ENCODE results near the gene DGKI.
A peak's percentile ranks its signal among the peaks of the same experiment; 100 is the strongest.

DGKI gene

DNA sequence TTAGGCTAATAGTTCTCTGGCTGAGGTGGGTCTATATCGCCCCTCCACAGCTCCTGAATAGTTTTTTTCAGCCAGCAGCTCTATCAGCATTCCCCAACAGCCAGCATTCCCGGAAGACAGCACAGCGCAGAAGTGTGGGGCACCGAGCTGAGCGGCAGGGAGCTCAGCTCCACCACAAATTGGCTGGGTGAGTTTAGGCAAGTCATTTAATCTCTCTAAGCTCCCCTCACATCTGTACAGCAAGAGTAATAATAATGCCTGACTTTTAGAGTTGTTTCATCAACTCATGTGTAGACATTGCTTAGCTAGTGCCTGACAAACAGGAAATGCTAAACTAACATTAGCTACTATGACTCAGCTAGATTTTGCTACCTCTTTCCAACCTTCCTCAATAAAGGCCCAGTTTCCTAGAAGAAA is 255.3 kb downstream of the DGKI start:
- peak; percentile 52 for DNase-seq (ENCODE audit: low spot score)

DNA sequence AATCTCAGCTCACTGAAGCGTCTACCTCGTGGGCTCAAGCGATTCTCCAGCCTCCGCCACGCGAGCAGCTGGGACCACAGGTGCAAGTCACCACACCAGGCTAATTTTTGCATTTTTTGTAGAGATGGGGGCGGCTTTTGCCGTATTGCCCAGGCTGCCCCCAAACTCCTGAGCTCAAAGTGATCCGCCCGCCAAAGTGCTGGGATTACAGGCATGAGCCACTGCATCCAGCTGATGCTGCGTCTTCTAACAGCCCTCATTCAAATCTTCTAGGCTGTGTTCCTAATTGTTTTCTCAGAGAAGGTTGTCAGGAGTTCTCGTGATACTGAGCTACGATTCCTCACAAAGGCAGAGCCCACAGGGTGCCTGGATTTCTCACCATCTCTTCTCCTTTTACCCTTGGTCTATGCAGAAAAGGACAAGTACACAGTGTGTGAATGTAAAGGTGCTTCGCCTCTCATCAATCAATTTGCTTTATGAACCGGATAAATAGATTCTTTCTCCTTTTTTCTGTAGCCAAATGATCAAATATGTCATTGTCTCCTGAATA is 255.9 kb downstream of the DGKI start:
- no peak for DNase-seq (ENCODE audit: low spot score)

DNA sequence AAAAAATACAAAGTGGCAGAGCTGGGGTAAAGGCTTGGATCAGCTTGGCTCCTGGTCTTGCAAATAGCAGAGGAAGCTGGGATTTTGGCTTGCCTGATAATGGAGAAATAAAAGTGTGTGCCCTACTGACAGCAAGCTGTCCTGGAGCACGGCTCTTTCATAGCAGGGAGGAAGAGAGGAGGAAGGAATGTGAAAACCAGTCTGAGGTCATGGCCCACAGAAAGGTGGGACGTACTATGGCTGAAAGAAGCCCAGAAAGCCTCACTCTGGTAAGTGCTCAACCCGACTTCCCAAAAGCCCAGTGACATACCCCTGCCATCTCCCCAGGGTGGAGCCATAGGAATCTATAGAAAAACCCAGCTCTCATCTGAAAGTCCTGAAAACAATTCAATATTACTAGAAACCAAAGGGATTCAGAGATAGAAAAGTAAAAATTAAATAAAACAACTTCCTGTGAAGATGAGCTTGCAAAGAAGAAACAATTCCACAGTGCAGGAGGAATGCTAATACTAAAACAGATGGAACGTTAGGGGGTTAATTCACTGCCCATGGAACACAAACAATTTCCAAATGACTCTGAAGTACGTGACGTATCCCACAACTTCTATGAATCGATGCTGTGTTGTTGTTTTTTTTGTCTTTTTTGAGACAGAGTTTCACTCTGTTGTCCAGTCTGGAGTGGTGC is 256.6 kb downstream of the DGKI start:
- DNase-seq (ENCODE audit: low spot score): no peak

DNA sequence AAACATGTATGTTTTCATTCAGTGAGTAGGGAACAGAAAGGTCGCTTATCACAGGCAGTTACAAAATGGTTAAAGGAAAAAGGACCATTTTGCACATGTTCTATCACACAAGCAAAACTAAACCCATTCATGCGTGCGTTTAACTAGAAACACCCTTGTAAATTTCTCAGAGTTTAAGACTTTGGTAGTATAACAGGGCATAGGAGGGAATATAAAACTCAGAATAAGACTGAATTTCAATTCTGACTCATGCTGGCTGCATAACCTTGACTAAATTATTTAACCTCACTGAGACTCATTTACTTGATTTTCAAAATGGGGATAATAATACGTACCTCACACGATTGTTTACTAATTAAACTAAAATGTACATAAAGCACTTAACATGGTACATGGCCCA is 259.4 kb downstream of the DGKI start:
- DNase-seq (ENCODE audit: low spot score): no peak

DNA sequence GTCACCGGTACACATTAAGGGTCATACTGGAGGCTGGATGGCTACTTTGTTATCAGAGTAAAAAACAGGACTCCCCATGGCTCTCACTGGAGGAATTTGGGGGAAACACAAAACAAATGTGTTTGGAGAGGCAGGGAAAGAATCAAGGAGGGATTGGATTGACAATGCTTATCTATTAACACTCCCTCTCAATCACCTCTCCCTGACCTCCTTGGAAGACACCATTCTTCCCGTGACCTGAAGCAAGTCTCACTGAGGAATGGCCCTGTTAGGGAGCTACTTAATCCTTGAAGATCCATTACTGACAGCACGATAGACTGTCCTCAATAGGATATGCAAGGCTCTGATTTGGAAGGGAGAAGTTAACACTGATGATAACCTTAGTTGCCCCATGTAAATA is 261.2 kb downstream of the DGKI start:
- no peak for DNase-seq (ENCODE audit: low spot score)

DNA sequence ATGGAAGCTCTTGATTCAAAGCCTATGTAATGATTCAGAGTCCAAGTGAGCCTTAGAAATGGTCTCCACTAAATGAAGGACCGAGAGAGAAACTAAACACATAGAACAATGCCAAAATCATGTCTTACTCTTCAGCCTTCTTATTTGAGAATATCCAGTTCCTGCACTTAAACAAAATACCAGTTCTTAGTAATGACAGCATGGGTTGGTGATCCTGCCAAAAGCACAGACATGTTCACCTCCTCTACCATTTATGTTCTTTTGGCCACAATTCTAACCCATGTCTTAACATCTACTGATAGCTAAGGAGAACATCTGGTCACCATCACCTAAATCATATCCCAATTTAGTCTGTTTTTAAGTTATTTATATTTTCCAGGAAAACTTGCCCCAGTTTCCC is 263.6 kb downstream of the DGKI start:
- no peak for DNase-seq (ENCODE audit: low spot score)

DNA sequence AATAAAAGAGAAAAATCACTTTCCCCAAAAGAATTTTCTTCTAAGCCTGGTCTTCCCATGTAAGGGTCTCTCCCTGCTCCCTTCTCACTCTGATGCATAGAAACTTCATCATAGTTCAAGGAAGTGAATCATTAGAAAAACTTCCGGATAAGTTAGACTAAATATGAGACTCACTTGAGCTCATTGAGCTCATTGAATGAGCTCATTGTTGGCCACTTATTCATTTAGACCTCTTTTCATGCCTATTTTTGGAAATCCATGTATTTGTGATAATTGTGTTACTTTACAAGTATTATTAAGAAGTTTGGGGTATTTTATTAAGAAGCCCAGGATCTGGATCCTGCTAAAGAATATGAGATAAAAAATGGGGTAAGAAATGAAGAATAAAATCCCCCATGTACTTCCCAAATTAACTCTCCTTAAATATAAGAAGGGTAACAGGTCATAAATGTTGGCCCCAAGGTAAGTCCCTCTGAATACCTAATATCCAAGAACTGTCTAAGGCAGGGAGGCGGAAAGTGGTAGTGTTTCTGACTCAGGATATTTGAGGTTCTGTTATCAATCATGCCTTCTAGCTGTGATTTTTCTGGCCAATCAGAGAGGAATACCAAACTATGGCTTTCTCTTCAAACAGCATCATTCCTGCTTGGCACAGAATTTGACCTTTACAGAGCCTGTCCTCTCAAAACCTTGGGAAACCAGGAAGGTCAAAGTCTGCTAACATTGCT is 266.7 kb downstream of the DGKI start:
- no peak for DNase-seq (ENCODE audit: low spot score)

DNA sequence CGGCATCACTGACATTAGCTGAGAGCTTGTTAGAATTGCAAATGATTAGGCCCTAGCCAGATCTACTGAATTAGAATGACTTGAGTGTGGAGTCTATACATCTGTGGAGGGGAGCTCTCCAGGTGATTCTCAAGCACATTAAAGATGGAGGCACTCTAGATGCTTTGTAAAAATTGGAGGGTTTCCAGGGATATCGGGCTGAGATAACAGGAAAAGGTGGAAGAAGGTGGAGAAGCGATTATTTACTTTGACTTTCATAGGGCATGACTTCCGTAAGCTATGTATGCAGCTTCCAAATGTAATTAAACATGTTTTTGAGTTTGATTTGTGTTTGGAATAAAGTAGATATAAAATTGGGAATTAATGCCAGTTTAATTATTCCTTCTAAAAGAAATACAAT is 268.2 kb downstream of the DGKI start:
- DNase-seq (ENCODE audit: low spot score): no peak

DNA sequence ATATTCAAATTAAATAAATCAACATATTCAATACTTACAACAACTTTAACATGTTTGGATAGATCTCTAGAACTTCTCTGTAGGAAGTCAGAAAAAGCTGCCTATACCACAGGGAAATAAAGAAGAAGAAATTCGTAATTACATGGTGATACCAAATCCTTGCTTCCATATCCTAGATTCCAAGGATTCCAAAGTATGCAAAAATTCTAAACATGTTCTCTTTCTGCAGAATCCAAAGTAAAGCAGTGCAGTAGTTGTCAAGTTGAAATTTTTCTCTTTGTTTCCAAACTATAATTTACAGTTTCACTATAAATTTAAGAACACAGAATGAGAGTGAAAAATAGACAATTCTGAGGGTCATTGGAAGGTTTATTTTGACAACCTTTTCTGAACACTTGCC is 269.6 kb downstream of the DGKI start:
- no peak for DNase-seq (ENCODE audit: low spot score)

DNA sequence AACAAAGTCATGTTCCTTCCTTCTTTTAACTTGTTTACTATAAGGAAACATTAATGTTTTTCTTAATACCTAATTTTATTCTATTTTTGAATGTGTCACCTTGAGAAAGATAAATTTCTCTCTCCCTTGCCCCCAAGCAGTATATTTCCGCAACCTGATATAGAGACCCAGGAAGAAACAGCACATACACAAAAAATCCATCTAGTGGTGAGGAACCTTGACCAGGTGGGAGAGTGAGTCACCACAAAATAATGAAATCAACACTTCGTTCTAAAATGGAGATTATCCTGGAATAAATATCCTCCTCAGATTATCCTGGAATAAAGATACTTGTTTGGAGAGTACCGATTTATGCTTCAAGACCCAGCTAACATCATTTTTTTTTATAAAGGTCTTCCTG is 270.3 kb downstream of the DGKI start:
- DNase-seq (ENCODE audit: low spot score): no peak

DNA sequence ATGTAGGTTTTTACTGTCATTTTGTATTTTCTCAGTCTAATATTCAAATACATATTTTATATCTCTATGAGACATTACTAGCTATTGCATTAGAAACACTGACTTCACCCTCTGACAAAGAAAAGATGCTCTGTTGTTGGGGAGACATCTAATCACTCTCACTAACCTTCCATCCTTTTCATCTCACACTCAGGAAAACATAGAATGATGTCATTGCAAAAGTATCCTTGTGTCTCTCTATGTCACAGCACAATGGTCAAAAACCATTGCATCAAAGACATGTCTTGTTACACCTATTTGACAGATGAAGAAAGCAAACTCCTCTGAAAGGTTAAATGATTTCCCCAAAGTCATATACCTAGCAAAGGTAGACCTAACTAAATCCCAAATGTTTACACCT is 272.0 kb downstream of the DGKI start:
- no peak for DNase-seq (ENCODE audit: low spot score)

DNA sequence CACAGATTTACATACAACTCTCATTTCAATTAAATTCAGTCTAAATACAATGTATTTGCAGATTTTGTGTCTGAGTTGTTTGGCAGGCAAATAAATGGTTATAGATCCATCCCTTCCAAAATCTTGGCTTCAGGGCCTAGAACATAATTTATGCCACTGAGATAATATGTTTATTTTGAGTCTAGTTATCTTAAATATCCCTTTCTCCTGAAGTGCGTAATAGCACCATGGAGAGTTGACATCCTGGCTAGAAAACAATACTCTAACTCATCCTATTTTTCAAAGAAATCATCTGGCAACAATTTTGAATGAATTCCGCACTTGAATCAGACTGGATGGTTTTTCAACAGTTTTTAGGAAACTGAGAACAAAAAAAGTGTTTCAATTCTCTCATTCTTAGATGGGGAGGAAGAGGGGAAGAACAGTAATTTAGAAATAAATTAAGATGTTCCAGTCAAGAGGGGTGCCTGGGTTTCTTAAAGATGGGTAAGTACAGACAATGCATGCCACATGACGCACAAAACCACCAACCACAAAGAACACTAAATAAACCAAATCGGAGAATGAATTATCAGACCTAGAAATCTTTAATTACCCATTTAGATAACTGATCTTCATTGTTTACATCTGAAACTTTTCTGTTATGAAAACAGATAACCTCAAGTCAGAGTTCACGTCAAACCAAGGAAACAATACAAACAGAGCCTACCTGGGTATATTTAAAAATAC is 274.6 kb downstream of the DGKI start:
- no peak for DNase-seq (ENCODE audit: low spot score)

DNA sequence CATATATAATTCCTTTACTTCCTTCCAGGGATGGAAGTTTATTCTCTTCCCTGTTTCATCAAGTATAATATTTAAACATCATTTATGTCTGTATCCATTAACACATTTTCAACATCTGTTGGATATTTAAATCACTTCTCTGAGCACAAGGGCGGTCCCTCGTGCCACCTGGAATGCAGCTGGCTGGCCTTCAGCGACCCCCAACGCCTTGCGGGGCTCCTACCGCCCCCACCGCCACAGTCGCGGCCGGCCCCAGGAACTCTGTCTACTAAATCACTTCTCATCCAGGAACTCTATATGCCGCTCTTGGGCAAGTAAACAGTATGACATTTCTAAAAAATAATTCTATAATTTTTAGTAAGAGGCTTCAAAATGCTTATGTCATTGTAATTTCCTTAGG is 282.1 kb downstream of the DGKI start:
- peak; percentile 64 for DNase-seq (ENCODE audit: low spot score)

DNA sequence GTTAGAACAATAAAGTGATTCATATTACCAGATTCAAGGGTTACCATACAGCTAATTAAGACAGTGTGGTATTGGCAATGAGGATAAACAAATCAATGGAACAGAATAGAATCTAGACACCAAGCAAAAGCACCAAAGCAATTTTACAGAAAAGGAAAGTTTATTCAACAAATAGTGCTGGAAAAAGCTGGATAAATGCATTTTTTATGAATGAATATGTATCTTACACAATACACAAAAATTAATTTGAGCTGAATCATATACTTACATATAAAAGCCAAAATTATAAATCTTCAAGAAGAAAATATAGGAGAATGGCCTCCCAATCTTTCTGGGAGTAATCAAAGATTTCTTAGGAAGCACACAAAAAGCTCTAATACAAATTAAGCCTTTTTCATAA is 282.8 kb downstream of the DGKI start:
- DNase-seq (ENCODE audit: low spot score): no peak

DNA sequence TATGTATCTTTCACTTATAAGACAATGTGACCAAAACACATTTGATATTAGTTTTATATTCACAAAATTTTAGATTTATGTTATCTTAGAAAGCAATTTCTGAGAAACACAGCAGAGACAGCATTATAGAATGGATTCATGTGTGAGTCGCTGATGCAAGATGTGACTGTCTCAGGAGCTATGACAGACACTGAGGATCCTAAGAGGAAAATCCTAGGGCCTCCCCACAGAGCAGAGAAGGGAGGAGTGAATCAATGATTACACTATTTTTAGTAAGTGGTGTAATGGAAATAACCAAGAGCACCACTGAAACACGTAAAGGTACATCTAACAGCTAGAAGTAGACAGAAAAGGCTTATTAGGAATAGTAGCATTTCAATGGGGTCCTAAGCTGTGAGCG is 299.3 kb downstream of the DGKI start:
- DNase-seq (ENCODE audit: low spot score): no peak

DNA sequence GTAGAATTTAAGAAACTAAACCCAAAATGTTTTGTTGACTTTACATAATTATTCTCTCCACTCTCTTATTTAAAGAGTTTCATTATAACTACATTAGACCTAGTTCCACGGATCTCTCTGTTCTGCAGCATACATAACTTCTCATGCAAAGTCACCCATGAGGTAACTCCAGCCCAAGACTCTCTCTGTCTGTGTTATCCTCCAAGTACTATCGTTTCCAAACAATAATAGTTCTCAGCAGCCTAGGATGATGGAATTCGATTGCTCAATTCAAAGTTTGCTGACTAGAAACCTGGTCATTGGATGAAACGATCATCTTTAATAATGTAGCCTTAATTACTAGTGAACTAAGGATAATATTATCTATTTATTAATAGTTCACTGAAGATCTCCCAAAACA is 300.1 kb downstream of the DGKI start:
- no peak for DNase-seq (ENCODE audit: low spot score)

DNA sequence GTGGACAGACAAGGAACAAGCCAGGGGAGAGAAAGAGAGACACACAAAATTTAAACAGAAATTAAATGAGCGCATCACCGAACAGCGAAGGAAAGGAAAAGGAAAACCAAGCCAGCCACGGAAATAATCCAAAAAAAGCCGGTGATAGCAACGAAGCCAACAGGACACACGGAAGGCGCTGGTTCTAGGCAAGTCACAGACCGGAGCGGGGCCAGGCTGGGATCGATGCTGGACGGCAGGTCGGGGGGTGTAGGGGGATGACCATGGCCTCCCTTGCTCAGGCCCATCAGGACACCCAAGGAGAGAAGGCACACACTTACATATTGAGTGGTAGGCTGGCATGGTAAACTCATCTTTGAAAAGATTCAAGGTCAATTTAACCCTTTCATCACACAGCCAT is 300.8 kb downstream of the DGKI start:
- DNase-seq (ENCODE audit: low spot score): no peak

DNA sequence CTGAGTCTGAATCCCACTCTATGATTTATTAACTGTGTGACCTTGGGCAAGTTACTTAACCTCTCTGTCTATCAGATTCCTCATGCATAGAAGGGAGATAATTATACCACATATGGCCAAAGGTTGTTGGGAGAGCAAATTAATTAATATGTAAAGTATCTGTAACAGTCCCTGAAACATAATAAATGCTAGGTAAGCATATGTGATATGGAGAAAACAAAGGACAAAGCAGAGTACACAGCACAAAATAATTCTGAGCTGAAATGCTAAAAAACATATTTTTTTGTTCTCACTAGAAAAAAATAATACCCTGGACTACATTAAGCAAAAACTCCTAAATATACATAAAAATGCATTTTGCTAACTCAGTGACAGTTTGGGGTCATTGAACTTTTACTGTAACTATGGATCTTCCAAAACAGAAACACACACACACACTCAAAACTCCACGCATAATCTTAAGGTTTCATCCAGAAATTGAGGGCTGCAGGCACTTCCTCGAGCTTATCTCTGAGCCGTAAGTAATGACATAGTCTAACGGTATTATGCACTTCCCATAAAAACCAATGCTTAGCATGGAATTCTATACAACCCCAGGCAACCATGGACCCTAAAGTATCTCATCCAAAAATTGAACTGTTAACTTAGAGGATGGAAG is 301.6 kb downstream of the DGKI start:
- no peak for DNase-seq (ENCODE audit: low spot score)

DNA sequence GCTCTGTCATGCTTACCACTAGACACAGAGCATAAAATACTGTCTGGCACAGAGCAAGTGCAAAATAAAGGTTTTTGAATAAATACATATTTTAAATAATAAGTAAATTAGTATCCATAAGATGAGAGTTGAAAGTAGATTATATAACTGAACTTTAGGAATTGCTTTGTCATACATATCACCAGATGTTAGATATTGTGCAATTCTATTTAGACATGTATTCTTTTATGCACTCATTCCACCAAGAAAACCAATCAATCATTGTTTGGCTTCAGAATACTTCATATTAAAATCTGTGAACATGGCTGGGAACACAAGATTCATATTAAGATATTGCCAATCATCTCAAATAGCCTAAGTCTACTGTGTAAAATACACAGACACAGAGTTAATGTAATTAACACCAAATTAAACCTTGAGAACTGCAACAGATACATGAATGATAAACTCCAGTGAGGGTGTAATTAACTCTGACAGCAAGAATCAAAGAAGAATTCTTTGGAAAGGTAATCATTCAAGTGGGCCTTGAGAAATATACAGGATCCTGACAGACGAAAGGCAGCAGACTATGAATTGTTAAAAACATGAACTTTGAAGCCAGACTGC is 302.2 kb downstream of the DGKI start:
- DNase-seq (ENCODE audit: low spot score): no peak

DNA sequence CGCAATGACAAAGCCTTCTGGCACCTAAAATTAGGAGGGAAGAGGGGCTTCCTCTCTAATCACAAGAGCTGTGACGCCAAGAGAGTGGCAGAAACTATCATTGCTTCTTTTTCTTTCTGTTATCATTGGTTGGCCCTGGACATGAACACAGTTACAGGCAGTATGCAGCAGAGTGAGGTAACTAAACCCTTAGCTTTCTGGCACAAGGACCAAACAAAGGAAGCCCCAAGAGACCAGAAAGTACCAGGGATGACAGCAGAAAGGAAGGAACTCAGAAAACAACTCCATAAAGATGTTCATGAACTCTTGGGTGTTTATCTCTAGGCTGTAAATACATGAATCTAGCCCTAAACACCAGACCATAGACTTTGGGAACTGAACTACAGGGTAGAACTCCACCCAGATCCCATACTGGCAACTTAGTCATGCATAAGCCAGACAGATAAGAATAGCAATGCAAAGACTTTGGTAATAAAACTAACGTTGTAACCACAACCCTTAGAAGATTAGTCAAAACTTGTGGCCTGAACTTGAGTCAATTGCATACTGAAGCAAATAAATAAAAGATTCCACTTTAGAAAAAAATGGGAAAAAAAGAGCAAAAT is 307.6 kb downstream of the DGKI start:
- DNase-seq (ENCODE audit: low spot score): no peak

DNA sequence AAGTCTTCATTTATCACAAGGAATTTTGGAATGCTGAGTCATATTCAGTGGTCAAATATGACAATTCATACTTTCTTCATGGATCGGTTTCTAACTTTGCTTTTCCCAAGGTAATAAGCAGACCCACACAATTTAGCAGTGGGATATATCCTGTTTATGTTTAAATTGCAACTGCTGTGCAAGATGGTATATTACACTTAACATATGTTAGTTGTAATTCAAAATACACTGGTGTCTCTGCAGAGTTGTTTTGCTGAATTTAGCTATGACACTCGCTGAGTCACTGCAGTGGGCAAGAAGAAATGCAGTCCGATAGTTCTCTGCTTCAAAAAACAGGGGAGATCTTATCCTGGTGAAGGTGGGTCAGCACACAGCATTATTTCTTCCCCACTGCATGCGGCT is 308.4 kb downstream of the DGKI start:
- DNase-seq (ENCODE audit: low spot score): no peak

DNA sequence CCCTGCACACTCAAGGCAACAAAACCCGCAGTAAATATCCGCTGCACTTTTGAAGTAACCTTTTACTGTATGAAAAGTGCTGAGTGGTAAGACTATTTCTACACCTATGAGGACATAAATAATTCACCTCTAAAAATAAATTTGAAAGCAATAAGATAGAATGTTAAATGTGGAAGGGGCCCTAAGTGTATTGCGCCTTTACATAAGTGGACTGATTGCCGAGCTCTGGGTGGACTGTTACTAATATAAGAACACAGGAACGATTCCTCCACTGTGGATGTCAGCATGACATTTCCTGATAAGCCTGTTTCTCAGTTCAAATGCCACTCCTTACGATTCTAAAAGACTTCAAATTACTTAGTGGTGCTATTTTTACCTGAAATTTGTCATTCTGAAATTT is 311.2 kb downstream of the DGKI start:
- DNase-seq (ENCODE audit: low spot score): no peak

Data from ecto neural progenitor cell (in vitro differentiated cells).